ENCODE measurements around the gene CCDC9B.
A peak's percentile ranks its signal among the peaks of the same experiment; 100 is the strongest.

Gene CCDC9B

DNA sequence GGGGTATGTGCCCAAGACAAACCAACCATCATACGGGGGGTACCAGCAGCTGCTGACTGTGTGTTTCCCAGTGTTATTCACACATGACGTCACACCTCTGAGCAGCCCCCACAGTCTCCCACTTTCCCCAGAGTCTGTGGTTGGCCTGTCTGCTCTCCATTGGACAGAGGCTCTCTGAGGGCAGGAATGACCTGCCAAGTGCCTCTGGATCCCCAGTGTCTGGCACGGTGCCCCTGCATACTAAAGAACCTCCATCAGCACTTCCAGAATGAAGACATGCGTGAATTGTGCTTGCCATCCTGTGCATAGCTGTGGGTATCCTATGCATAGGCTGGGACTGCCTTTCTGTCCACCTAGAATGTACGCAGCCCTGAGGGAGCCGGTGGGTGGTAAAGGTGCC is 3.5 kb upstream of the CCDC9B start:
- DNase-seq: no peak

DNA sequence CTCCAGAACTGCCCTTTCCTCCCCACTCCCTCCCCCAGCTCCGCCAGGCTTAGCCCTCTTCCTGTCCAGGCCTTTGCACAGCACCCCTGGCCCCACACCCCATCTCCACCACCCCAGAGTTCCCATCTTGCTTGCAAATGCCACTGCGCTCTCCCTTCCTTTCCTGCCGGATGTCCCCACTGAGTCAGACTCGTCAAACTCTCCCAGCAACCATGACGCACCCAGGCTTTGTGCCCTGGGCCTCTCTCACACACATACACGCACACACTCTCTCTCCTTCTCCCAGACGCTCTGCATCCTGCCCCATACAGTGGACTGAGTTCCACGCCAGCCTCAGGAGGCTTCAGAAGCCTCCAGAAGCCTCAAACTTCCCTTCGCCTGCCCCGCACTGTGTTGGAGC is 2.8 kb upstream of the CCDC9B start:
- no peak for DNase-seq

GRCh38 chr15:40342416-40343320 is 1.9 kb upstream of the CCDC9B start:
- DNase-seq: no peak

DNA sequence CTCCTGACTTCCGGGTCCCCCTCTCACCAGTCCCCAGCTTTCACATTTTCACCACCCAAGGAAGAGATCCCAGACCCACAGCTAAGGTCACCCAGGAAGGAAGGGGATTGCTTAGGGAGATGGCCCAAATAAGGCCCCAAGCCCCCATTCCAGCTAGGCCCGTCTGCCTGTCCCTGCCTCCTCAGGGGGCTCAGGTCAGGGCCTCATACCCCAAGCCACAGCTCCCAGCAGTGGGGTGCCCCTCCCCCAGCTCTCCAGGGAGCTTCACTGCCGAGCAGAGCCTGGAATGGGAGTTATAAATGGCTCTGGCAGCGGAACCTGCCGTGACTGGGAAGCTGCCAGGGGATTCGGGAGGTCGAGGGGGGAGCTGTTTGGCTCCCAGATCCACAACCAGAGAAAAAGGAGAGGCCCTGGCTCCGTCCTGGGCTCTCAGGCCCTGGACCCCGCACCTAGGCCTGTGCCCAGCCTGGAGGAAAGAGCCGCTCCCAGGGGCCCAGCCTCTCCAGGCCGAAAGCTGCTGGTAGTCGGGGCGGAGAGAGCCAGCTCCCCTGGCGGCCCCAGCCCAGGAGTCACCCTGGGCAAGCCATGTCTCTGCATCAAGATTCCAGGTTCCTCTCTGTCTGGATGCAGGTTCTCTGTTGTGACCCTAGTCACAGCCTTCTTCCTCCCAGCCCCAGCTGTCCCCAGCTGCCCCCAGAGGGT is 550 bp downstream of the CCDC9B start:
- DNase-seq: no peak

- no peak for DNase-seq
Measured at GRCh38 chr15:40339621-40339945, 1.2 kb downstream of the CCDC9B start.

DNA sequence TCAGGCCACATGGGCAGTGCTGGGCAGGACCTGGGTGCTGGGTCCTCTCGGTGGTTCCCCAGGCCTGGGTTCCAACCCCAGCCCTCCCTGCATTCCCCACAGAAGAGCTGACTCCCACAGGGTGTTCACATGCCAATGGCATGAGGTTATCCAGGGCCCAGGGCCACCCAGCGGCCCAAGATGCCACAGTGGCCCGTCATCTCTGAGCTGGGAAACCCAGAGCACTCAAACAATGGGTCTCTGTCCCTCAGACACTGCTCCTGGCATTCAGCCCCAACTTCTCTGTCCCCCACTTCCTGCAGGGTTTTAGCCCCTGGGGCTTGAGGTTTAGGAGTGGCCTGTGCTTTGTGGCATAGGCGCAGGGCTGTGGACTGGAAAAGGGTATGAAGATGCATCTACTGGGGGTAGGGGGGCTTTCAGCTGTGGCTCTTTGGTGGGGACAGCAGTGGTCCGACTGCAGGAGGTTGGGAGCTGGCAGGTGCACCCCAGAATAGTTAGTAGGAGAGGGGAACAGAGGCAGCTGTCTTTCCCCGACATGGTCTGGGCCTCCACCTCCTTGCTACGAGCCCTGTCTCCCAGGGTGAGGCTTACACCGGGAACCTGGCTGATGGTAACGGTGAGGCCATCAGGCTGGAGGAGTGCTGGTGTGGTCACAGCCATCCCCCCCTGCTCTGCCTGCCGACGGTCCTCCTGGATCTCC is 1.7 kb downstream of the CCDC9B start:
- DNase-seq: no peak

GRCh38 chr15:40338041-40338657 is 2.6 kb downstream of the CCDC9B start:
- no peak for DNase-seq

DNA sequence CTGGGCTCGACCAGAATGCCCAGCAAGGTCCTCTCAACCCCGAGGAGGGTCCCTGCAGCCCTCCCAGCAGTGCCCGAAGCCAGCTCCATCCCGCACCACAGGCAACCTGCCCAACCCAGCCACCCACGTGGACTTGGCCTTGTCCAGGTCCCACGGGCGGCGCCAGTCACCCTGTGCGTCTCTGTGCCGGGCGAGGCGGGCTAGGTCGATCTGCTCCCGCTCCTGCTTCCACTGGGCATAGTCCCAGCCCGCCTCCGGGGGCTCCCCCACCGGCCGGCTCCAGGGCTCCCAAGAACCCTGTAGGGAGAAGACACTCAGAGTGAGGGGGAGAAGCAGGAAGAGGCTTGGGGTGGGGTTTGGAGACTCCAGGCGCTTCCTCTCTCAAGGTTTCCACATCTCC is 3.1 kb downstream of the CCDC9B start:
- DNase-seq: no peak

GRCh38 chr15:40336744-40337122 is 4.0 kb downstream of the CCDC9B start:
- DNase-seq: no peak

GRCh38 chr15:40335938-40336743 is 4.6 kb downstream of the CCDC9B start:
- DNase-seq: no peak

DNA sequence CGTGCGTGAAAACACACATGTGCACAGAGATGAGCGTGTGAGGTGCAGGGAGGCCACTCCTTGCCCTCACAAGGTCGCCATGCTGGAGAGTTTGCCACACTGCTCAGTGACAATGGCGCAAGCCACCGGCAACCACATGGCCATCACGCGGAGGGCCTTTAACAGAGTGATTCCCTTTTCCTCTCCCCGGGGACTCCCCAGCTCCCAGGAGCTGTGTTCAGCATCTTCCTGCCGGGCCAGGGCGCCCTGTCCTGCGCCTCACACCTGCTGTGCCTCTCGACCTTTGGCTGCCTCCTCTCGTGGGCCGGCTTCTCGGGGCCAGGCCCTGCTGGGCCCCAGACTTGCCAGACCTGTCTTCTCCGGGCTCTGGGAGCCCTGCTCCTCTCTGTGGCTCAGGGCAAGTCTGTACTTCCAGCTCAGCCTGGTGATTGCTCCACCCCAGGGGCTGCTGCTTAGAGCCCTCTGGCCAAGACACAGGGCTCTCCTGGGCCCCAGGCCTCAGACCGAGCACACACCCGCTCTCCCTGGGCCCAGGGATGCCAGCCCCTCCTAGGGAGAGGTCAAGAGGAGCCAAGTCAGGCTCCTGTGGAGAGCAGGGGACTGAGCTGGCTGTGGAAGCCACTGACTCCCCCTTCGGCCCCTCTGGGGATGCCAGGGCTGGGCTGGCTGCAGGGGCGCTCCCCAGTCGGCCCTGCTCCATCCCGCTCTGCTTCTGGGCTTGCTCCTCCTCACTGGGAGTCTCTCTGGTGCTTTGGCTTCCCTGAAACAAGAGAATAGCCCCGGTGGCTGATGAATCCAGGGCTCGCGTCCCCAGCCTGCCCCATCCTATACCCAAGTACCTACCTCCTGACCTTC is 5.6 kb downstream of the CCDC9B start:
- DNase-seq: no peak

DNA sequence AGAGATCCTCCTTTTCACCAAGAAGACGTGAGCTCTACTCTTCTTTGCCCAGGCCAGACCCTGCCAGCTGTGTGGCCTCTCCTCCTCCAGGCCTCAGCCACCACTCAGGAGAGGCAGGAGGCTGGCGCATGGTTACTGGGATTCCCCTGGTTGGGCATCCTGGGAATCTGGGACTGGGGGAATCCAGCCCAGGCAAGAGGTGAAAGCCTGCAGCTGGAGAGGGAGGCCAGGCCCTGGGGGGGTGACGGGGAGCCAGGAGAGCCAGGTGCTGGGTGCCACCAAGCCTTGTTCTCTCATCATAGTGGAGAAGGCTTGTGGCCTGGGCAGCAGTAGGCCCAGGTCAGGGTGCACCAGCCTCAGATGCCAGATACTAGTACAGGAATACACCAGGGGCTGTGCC is 6.2 kb downstream of the CCDC9B start:
- no peak for DNase-seq

GRCh38 chr15:40333922-40334492 is 6.7 kb downstream of the CCDC9B start:
- DNase-seq: peak; percentile 10

DNA sequence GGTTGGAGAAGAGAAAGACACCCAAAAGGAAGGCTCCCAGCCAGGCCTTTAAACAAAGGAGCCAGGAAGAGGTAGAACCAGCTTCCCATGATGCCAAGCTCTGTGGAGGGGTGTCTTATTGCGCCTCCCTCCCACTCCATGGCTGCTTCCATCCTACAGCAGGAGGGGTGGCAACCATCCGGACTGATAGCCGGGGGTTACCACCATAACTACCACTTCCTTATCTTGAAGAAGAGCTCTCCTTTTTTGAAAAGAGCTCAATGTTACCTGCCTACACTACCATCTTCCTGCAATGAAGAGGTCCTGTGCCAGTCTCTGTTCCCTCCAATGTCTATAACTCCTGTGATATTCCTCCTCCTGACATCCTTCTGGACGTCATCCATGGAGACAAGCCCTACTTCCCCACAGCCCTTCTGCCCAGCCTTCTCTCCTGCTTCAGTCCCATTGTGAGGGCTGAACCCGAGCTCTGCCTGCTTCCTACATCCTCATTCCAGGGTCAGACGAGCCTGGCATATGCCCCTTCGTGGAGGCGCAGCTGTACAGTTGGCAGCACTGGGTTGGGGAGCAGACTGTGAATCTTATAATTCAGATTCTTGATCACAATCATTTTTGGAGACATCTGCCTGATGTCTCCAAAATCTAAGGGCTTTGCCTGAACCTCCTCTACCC is 8.5 kb downstream of the CCDC9B start:
- no peak for DNase-seq

DNA sequence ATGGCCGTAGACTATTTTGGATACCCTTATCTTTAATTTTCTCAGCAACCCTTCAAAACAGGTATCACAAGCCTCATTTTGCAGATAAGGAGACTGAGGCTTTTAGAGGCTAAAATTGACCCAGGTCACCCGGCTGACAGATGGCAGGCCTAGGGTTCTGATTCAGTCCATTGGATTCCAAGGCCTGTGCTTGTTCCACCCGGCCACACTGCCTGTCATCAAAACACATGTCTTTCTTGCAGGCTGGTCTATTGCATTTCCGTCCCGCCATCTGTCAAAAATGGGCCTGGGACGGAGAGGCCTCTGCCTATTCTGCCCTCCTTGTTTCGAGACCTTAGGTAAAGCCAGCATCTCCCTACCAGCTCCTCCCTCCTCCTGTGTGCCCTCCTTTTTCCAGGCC is 9.1 kb downstream of the CCDC9B start:
- DNase-seq: no peak

- DNase-seq: no peak
Measured at GRCh38 chr15:40331026-40331425, 9.7 kb downstream of the CCDC9B start.

GRCh38 chr15:40330368-40330836 is 10.3 kb downstream of the CCDC9B start:
- DNase-seq: no peak

DNA sequence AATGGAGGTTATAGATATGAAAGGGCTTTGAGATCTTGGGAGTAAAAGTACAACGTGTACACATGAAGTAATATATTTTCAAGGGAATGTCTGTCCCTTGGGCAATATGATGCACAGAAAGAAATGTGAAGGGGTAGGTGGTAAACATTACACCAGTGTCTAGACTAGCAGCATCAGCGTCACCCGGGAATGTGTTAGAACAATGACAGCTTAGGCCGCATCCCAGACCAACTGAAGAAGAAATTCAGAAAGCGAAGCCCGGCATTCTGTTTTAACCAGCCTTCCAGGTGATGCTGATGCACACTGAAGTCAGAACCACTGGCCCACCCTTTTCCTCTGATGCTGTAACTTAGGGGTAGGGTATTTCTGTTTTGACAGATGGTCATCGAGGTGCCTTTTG is 10.9 kb downstream of the CCDC9B start:
- DNase-seq: no peak

- DNase-seq: no peak
Measured at GRCh38 chr15:40328751-40329150, 12.0 kb downstream of the CCDC9B start.

GRCh38 chr15:40328176-40328575 is 12.6 kb downstream of the CCDC9B start:
- DNase-seq: no peak

DNA sequence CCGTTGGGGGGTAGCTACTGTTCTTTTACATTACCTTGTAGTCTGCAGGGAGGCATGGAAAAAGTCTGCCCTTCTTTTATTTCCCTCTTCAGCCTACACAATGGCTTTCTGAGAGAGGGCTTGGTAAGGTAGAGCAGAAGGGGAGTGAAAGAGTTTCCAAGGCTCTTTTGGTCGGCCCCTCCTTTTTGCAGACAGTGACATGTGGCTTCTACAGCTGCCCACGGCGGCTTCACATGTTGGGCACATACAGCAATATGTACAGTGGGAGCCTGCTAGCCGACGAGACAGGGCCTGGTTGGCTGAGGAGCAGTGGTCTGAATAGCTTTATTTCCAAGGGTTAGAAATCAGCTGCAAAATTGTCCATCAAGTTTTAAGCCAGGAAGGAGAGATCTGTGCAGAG is 13.3 kb downstream of the CCDC9B start:
- DNase-seq: no peak

Measured in SIG-M5 (cell line).